HCT116 (cell line): ENCODE measurements around the gene CCDC183. TPM values are rescaled to one million over a fixed set of nuclear protein-coding genes. Genes with fewer than 3 reads are reported as not detected.
"Not testable (repeated sequence)": the region's sequence is repeated elsewhere in the genome, so short reads cannot be mapped to it uniquely, and the experiment has no call there.

Experiments
- ATAC-seq: fragments of 200-7000 bp; cut with Tn5 transposase; 2 replicates; pipeline ENCODE4 v1.9.1; 2020; ENCODE audit warnings: mild to moderate bottlenecking, moderate library complexity
- BruUV-seq: library from RNA; stranded (reverse); fragments of 400-500 nt; replicated peaks from 2 replicates; lab custom pipeline; 2021; lab: Mats Ljungman, UMichigan
- CTCF ChIA-PET: fragments of 300-600 bp; sonication (Branson Sonifier 250); formaldehyde crosslinking; loops from one replicate; lab custom pipeline; 2021; ENCODE audit warnings: antibody characterized with exemption; lab: Charles Lee
- POLR2A ChIA-PET: fragments of 300-600, 350-600 bp; sonication (Branson Sonifier 250); formaldehyde crosslinking; loops from one replicate; lab custom pipeline; 2021; ENCODE audit warnings: antibody characterized with exemption; lab: Charles Lee
- RAD21 ChIA-PET, 2 experiments: fragments of 300-600 bp; sonication (Branson Sonifier 250); formaldehyde crosslinking; loops; one replicate each; lab custom pipeline; 2023; ENCODE audit warnings: low total read pairs in 2 of 2; ENCODE audit not compliant: uncharacterized antibody in 2 of 2, unreplicated experiment in 2 of 2, low non-redundant PET in 1 of 2; lab: Charles Lee
- DNase-seq: peaks from one replicate; pipeline ENCODE4 v3.0.0-alpha.2; 2010; ENCODE audit warnings: low read depth, low spot score
- H2AFZ ChIP-seq: fragments of 200-600 bp; shearing (Covaris generic), sonication (generic); 2 replicates; pipeline ENCODE4 v1.6.1; 2017; ENCODE audit warnings: low read depth, mixed run types, mixed read lengths, antibody characterized with exemption, low read length; ENCODE audit not compliant: poor library complexity, severe bottlenecking
- H3K27ac ChIP-seq: 2 replicates; pipeline ENCODE4 v1.5.1; 2012; ENCODE audit warnings: low read depth, low read length
- H3K27me3 ChIP-seq: fragments of 200-600 bp; sonication (generic); 2 replicates; pipeline ENCODE4 v1.6.1; 2016; ENCODE audit warnings: mixed run types, low read length, mixed read lengths; ENCODE audit not compliant: insufficient read depth
- H3K36me3 ChIP-seq, 2 experiments: fragments of 200-500 bp in 1 of 2; fragments of 200-600 bp in 1 of 2; sonication (Bioruptor generic) in 1 of 2; sonication (generic) in 1 of 2; 2 replicates each; pipeline versions ENCODE4 v1.5.1 to v1.6.1; 2014 to 2016; ENCODE audit warnings: low read length in 2 of 2, inconsistent platforms in 1 of 2, mixed read lengths in 1 of 2, mixed run types in 1 of 2; ENCODE audit not compliant: insufficient read depth in 2 of 2, control insufficient read depth in 1 of 2
- H3K4me1 ChIP-seq, 2 experiments: fragments of 200-600 bp in 1 of 2; sonication (generic) in 1 of 2; 2 replicates each; pipeline versions ENCODE4 v1.5.1 to v1.6.1; 2012 to 2017; ENCODE audit warnings: low read length in 2 of 2, inconsistent platforms in 1 of 2, mild to moderate bottlenecking in 1 of 2, mixed read lengths in 1 of 2, mixed run types in 1 of 2, moderate library complexity in 1 of 2; ENCODE audit not compliant: insufficient read depth in 2 of 2, control insufficient read depth in 1 of 2
- H3K4me2 ChIP-seq: fragments of 200-600 bp; sonication (generic); 2 replicates; pipeline ENCODE4 v1.6.1; 2017; ENCODE audit warnings: mixed run types, low read length, mixed read lengths
- H3K4me3 ChIP-seq, 2 experiments: fragments of 200-600 bp in 1 of 2; sonication (generic) in 1 of 2; replicated peaks in 1 of 2; 2 replicates each; pipeline ENCODE4 v1.5.1; 2011 to 2016; ENCODE audit warnings: low read length in 2 of 2, control low read depth in 1 of 2, low read depth in 1 of 2, mild to moderate bottlenecking in 1 of 2, mixed read lengths in 1 of 2, mixed run types in 1 of 2
- H3K79me2 ChIP-seq: fragments of 200-600 bp; sonication (generic); 2 replicates; pipeline ENCODE4 v1.6.1; 2017; ENCODE audit warnings: mild to moderate bottlenecking, mixed run types, low read length, moderate library complexity, mixed read lengths; ENCODE audit not compliant: insufficient read depth
- H3K9ac ChIP-seq: fragments of 200-600 bp; sonication (generic); 2 replicates; pipeline ENCODE4 v1.6.1; 2016; ENCODE audit warnings: low read length, mixed read lengths
- H3K9me2 ChIP-seq: fragments of 200-600 bp; sonication (generic), shearing (Covaris generic); 2 replicates; pipeline ENCODE4 v1.6.1; 2017; ENCODE audit warnings: mixed run types, mild to moderate bottlenecking, moderate library complexity; ENCODE audit not compliant: insufficient read depth
- H3K9me3 ChIP-seq, 2 experiments: fragments of 200-500 bp in 1 of 2; fragments of 200-600 bp in 1 of 2; sonication (Bioruptor generic) in 1 of 2; sonication (generic) in 1 of 2; 2 replicates each; pipeline ENCODE4 v1.6.1; 2014 to 2017; ENCODE audit warnings: low read length in 2 of 2, mixed read lengths in 2 of 2, inconsistent platforms in 1 of 2, low read depth in 1 of 2, mild to moderate bottlenecking in 1 of 2, mixed run types in 1 of 2, moderate library complexity in 1 of 2; ENCODE audit not compliant: control insufficient read depth in 1 of 2, insufficient read depth in 1 of 2
- H4K20me1 ChIP-seq: fragments of 200-600 bp; sonication (generic), shearing (Covaris generic); 2 replicates; pipeline ENCODE4 v1.6.1; 2017; ENCODE audit warnings: mixed run types, mild to moderate bottlenecking, moderate library complexity; ENCODE audit not compliant: insufficient read depth
- EGR1 ChIP-seq: IDR thresholded peaks from 2 replicates; pipeline ENCODE4 v1.6.1; 2012; ENCODE audit warnings: low read depth
- ELF1 ChIP-seq: IDR thresholded peaks from 2 replicates; pipeline ENCODE4 v1.6.1; 2012; ENCODE audit warnings: low read depth, borderline replicate concordance
- EZH2 ChIP-seq: fragments of 200-600 bp; sonication (generic); IDR thresholded peaks from 2 replicates; pipeline ENCODE4 v1.6.1; 2017; ENCODE audit warnings: antibody characterized with exemption, mixed run types
- EZH2phosphoT487 ChIP-seq: fragments of 200-600 bp; IDR thresholded peaks from 2 replicates; pipeline ENCODE4 v1.6.1; 2018; ENCODE audit warnings: antibody characterized with exemption, borderline replicate concordance
- POLR2A ChIP-seq: IDR thresholded peaks from 2 replicates; pipeline ENCODE4 v1.7.0; 2011; ENCODE audit warnings: borderline replicate concordance; ENCODE audit not compliant: insufficient read depth, insufficient read length; ENCODE audit errors: extremely low read depth
- POLR2AphosphoS5 ChIP-seq: IDR thresholded peaks from 2 replicates; pipeline ENCODE4 v1.6.1; 2011; ENCODE audit warnings: mild to moderate bottlenecking, low read depth, low read length, moderate library complexity
- SIN3A ChIP-seq: IDR thresholded peaks from 2 replicates; pipeline ENCODE4 v1.6.1; 2012; ENCODE audit warnings: low read depth
- SP1 ChIP-seq: IDR thresholded peaks from 2 replicates; pipeline ENCODE4 v1.6.1; 2012; ENCODE audit warnings: low read depth
- YY1 ChIP-seq: IDR thresholded peaks from 2 replicates; pipeline ENCODE4 v1.6.1; 2011; ENCODE audit warnings: low read length, low read depth, moderate library complexity, mild to moderate bottlenecking; ENCODE audit not compliant: insufficient replicate concordance; ENCODE audit errors: extremely low read depth
- ZFX ChIP-seq: fragments of 450-650 bp; IDR thresholded peaks from 2 replicates; pipeline ENCODE4 v1.6.1; 2017
- ZNF274 ChIP-seq: fragments of 200-500 bp; sonication (Bioruptor generic); IDR thresholded peaks from 2 replicates; pipeline ENCODE4 v1.6.1; 2014; ENCODE audit warnings: mild to moderate bottlenecking, low read depth, low read length, inconsistent platforms
- intact Hi-C: fragments of 100-400 bp; cut with micrococcal nuclease; formaldehyde crosslinking; loops from 2 replicates; pipeline ENCODE4 v1.10.0; 2022
- total RNA-seq: library from RNA; stranded (reverse); gene quantifications from one replicate; pipeline ENCODE4 v1.2.1, GENCODE V29; 2021; ENCODE audit not compliant: unreplicated experiment
- TF ChIP-seq, protein P1 (sequence below): IDR thresholded peaks from 2 replicates; pipeline ENCODE4 v1.6.1; 2012
- TF ChIP-seq, protein P2 (sequence below): IDR thresholded peaks from 2 replicates; pipeline ENCODE4 v1.6.1; 2012; ENCODE audit warnings: low read depth
- TF ChIP-seq, protein P3 (sequence below), 3 experiments: fragments of 200-600 bp in 1 of 3; sonication (generic) in 1 of 3; IDR thresholded peaks in 2 of 3; conservative IDR thresholded peaks in 1 of 3; 2 replicates each; pipeline ENCODE4 v1.5.1; 2012 to 2017; ENCODE audit warnings: low read depth in 2 of 3, low read length in 2 of 3, antibody characterized with exemption in 1 of 3, borderline replicate concordance in 1 of 3, control low read depth in 1 of 3, mild to moderate bottlenecking in 1 of 3, mixed read lengths in 1 of 3, mixed run types in 1 of 3, moderate library complexity in 1 of 3; ENCODE audit not compliant: insufficient read depth in 1 of 3

CCDC183 gene
- total RNA-seq, 1 experiment from 2014 or later: 2.8 TPM

DNA sequence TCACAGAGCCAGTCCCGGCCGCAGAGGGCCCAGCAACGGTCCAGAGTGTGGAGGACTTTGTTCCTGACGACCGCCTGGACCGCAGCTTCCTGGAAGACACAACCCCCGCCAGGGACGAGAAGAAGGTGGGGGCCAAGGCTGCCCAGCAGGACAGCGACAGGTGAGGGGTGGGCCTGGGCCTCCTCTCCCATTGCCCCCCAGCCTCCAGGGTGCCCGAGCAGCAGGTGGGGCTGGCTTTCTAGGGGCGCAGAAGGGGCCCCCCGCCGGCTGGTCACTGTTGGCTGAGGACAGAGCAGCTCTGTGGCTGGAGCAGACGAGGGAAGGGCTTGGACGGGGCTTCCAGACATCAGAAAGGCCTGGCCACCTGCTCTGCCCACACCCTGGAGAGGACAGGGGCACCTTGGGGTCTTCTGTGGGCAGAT lies 41.7 kb downstream of the CCDC183 start:
- DNase-seq, H3K9ac ChIP-seq, H4K20me1 ChIP-seq, H3K27me3 ChIP-seq, H3K9me2 ChIP-seq, POLR2A ChIA-PET, BruUV-seq, H3K4me2 ChIP-seq, H3K27ac ChIP-seq, CTCF ChIA-PET, H3K36me3 ChIP-seq, H3K9me3 ChIP-seq, ATAC-seq, intact Hi-C loops, H2AFZ ChIP-seq, H3K4me3 ChIP-seq, RAD21 ChIA-PET, H3K79me2 ChIP-seq: not testable (repeated sequence)
- peaks cover 21 to 30% of the 10 kb centered on the region in 2 experiments for H3K4me1 ChIP-seq

DNA sequence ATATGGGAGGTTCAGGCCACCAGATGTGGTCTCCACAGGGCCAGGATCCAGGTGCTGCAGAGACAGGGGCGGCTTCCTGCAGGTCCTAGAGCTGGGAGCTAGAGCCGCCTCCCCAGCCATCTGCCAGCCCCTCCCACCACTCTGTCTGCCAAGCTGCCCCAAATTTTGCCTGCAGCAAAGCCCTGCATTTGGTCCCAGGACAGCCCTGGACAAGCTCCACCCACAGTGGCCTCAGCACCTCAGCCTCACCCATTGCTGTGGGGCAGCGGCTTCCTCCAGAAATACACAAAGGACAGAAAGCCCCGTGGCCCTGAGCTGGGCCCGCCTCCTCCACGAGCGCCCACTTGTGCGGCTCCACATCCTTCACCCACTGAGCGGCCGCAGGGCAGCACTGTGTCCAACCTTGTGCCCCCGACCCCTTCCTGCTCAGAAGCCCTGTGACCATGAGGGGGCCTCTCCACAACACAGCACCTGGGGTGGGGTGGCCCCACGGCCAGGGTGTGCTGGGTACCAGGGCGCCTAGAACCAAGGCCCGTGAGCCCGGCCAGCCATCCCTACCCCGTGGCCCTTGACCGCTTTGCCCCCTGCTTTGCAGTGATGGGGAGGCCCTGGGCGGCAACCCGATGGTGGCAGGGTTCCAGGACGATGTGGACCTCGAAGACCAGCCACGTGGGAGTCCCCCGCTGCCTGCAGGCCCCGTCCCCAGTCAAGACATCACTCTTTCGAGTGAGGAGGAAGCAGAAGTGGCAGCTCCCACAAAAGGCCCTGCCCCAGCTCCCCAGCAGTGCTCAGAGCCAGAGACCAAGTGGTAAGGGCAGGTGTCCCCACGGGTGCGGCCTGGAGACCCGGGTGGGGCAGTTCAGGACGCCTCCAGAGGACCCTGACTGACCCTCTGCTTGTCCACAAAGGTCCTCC lies 42.4 kb downstream of the CCDC183 start:
- Histone ChIP-seq H3K27ac (peak overlapping the region; percentile 14; the same call in 1 of the 2 replicates), H2AFZ (no peak overlapping the region), H3K9me3 (no peaks in the 10 kb centered on the region), H3K79me2 (no peaks in the 10 kb centered on the region), H3K4me2 (no peak overlapping the region), H3K9me2 (no peaks in the 10 kb centered on the region), H3K36me3 (no peaks in the 10 kb centered on the region), H3K9ac (no peak overlapping the region), H3K27me3 (no peaks in the 10 kb centered on the region), H4K20me1 (no peaks in the 10 kb centered on the region), H3K4me3 (no peak overlapping the region), H3K4me1 (peaks cover 28 to 37% of the 10 kb centered on the region in 2 experiments)
- ChIA-PET RAD21 (no interaction called here), CTCF (no interaction called here), POLR2A (no interaction called here)
- intact Hi-C loops: no loop called here
- BruUV-seq: no TSS peak
- DNase-seq (no peak), ATAC-seq (no peak)
- TF ChIP-seq ZFX (no peak), ELF1 (no peak), YY1 (no peak), SP1 (no peak), POLR2A (no peak), EZH2phosphoT487 (no peak), EGR1 (no peak), ZNF274 (no peak), POLR2AphosphoS5 (no peak; the same call in 1 of the 2 replicates), SIN3A (no peak), EZH2 (no peak)
- TF ChIP-seq, protein P1, sequence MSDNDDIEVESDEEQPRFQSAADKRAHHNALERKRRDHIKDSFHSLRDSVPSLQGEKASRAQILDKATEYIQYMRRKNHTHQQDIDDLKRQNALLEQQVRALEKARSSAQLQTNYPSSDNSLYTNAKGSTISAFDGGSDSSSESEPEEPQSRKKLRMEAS: no peak
- TF ChIP-seq, protein P2, sequence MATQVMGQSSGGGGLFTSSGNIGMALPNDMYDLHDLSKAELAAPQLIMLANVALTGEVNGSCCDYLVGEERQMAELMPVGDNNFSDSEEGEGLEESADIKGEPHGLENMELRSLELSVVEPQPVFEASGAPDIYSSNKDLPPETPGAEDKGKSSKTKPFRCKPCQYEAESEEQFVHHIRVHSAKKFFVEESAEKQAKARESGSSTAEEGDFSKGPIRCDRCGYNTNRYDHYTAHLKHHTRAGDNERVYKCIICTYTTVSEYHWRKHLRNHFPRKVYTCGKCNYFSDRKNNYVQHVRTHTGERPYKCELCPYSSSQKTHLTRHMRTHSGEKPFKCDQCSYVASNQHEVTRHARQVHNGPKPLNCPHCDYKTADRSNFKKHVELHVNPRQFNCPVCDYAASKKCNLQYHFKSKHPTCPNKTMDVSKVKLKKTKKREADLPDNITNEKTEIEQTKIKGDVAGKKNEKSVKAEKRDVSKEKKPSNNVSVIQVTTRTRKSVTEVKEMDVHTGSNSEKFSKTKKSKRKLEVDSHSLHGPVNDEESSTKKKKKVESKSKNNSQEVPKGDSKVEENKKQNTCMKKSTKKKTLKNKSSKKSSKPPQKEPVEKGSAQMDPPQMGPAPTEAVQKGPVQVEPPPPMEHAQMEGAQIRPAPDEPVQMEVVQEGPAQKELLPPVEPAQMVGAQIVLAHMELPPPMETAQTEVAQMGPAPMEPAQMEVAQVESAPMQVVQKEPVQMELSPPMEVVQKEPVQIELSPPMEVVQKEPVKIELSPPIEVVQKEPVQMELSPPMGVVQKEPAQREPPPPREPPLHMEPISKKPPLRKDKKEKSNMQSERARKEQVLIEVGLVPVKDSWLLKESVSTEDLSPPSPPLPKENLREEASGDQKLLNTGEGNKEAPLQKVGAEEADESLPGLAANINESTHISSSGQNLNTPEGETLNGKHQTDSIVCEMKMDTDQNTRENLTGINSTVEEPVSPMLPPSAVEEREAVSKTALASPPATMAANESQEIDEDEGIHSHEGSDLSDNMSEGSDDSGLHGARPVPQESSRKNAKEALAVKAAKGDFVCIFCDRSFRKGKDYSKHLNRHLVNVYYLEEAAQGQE: no peak
- TF ChIP-seq, protein P3, sequence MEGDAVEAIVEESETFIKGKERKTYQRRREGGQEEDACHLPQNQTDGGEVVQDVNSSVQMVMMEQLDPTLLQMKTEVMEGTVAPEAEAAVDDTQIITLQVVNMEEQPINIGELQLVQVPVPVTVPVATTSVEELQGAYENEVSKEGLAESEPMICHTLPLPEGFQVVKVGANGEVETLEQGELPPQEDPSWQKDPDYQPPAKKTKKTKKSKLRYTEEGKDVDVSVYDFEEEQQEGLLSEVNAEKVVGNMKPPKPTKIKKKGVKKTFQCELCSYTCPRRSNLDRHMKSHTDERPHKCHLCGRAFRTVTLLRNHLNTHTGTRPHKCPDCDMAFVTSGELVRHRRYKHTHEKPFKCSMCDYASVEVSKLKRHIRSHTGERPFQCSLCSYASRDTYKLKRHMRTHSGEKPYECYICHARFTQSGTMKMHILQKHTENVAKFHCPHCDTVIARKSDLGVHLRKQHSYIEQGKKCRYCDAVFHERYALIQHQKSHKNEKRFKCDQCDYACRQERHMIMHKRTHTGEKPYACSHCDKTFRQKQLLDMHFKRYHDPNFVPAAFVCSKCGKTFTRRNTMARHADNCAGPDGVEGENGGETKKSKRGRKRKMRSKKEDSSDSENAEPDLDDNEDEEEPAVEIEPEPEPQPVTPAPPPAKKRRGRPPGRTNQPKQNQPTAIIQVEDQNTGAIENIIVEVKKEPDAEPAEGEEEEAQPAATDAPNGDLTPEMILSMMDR (IDR thresholded peaks at IDR 0.05 in 2 of 3, conservative IDR thresholded peaks at IDR 0.05 in 1 of 3; ENCODE audit: borderline replicate concordance in 1 of 3, insufficient read depth in 1 of 3, low read depth in 2 of 3, low read length in 2 of 3): no peak
